C4-2B (cell line): ENCODE measurements around the gene ANXA11.

Source experiments
- CTCF ChIP-seq: fragments of 450-650 bp; conservative IDR thresholded peaks from 2 replicates; pipeline ENCODE4 v1.5.1; 2017; ENCODE audit warnings: mild to moderate bottlenecking
- ZFX ChIP-seq: fragments of 450-650 bp; IDR thresholded peaks from 2 replicates; pipeline ENCODE4 v1.6.1; 2017

- TF ChIP-seq CTCF (no peak), ZFX (no peak)
These were observed 18.8 kb downstream of the ANXA11 start for GRCh38 chr10:80186364-80187012.
